Stimulated activated CD8-positive, alpha-beta memory T cell treated with anti-CD3 and anti-CD28 coated beads, Interleukin-12 subunit alpha, Interleukin-12 subunit beta, amount 100 ng/mL, for 24 hours (primary cell): Measurements from ENCODE around the gene FBXL16.

Experiments
- DNase-seq: peaks from one replicate; pipeline ENCODE4 v3.0.0-alpha.2; 2020; ENCODE audit errors: extremely low read depth

The FBXL16 gene

DNA sequence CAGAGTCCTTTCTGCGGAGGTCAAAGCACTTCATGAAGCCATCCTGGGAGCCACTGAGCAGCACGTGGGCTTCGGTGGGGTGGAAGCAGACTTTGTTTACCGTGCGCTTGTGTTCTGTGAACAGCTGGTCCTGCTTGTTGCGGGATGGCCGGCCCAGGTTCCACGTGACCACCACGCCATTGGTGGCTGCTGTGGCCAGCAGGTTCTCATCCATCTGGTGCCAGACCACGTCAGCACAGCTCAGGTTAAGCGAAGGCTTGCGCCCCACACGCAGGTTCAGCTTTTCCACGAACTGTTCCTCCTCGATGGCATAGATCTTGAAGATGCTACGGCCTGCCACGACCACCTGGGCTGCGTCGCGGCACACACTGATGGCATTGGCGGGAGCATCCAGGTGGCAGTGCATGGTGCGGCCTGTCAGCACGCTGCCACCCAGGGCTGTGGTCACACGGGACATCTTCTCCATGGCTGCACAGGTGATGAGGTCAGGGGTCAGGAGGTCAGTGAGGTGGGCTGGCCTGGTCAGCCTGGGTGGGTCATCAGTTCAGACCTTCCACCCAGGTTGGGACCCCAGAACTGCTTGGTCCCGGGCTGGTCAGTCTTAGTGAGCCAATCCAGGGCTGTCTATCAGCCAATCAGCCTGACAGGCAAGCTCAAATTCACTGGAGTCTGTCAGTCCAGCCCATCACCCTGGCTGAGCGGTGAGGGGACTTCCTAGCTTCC, 16.3 kb downstream of the FBXL16 start:
- DNase-seq, result no peak

GRCh38 chr16:687499-687898, 18.1 kb downstream of the FBXL16 start:
- DNase-seq, result no peak

DNA sequence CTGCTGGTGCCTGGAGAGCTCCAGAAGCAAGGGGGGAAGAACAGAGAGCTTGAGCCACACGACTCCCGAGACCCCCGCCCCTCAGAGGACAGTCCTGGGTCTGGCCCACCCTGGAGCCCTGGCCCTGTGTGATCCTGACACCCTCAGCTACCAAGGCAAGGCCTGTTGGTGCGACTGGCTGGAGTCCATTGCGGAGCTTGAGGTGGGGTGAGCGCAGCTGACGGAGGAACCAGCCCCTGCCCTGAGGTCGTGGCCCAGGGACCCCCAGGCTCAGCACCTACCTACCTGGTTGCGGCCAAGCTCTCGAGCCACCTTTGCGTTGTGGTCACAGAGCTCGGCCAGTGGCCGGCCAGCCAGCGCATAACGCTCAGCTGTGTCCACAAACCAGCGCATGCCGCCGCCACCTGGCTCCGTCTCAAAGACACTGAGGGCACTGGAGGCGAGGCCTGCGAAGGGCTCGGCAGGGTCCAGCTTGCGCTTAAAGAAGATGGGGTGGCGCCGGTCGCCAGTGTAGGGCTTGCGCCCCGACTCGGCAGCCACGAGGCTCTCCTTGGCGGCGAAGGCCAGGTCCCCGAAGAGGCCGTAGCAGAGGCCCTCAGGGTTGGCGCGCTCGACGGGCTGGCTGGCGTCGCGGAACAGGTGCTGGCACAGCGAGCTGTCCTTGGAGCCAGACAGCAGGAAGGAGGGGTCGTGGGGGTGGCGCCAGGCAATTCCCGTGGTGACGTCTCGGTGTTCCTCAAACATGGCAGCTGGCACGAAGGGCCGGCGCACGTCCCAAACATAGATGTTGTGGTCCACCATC, 18.9 kb downstream of the FBXL16 start:
- no peak for DNase-seq

DNA sequence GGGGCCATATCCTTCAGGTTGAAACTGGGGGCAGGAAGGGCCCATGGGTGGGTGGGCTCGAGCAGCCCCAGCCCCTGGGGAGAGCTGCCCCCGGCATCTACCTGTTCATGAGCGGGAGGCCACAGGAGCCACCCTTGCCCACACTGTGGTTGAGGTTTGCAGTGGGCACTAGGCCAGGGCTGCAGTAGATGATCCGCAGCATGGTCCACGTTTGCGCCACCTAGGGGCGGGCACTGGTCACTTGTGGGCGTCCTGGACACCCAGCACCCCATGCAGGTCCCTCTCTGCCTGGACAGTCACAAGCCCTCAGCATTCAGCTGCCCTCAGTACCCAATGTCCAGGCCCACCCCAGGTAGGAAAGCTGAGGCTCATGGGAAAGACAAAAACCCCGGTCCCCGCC, 19.6 kb downstream of the FBXL16 start:
- no peak for DNase-seq

GRCh38 chr16:684961-685696, 20.5 kb downstream of the FBXL16 start:
- no peak for DNase-seq

DNA sequence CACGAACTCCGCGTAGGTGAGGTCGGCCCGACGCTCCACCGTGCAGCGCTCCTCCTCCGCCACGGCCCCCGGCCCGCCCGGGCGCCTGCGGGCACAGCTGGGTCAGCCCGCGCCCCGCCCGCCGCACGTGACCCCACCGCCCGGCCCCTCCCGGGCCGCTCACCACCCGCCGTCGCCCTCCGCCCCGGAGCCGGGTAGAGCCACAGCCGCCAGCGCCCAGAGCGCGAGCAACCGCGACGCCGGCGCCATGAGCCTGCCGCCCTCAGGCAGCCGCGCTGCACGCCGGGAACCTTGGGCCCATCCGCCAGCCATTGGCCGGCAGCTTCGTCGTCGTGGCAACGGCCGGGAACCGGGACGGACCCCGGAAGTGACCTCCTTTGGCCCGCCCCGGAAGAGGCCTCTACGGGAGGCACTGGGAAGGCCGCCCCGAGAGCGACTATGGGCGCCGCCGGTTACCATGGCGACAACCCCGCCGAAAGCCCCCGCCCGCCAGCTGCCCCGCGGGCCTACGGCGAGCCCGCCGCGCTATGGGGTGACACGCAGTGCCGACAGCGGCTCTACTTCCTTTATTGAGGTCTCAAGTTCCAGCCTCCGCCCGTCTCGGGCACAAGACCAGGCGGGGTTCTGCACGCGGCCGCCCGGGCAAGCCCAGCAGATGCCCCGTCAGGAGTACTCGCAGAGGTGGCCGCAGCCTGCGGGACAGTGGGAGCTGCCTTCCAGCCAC, 21.4 kb downstream of the FBXL16 start, which contains the start of gene JMJD8:
TSS of gene JMJD8 (minus strand) at position 264 of the 724 bp plus-strand sequence. CDS start at position 249, 15 bp downstream.
- DNase-seq, result peak; percentile 97

GRCh38 chr16:683396-684070, 22.1 kb downstream of the FBXL16 start:
- DNase-seq, result no peak

- no peak for DNase-seq
Observed at GRCh38 chr16:682493-683395, 22.9 kb downstream of the FBXL16 start.

DNA sequence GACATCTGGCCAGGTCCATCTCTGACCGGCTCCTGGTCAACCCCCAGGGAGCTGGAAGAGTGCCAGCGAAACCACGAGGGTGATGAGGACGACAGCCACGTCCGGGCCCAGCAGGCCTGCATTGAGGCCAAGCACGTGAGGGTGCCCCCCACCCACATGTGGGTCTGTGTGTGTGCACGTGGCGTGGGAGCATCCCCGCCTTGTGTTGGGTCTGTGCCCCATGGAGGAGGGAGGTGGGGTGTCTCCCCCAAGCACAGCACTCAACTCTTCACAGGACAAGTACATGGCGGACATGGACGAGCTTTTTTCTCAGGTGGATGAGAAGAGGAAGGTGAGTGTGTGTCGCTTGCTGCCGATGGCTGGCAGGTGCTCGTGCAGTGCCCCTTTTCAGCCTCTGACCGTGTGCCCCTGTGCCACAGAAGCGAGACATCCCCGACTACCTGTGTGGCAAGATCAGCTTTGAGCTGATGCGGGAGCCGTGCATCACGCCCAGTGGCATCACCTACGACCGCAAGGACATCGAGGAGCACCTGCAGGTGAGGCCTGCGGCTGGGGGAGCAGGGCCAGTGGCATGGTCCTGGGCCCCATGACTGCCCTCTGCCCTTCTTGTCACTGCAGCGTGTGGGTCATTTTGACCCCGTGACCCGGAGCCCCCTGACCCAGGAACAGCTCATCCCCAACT, 23.7 kb downstream of the FBXL16 start:
- DNase-seq, result no peak

- DNase-seq, result no peak
Observed at GRCh38 chr16:680967-681745, 24.4 kb downstream of the FBXL16 start.

GRCh38 chr16:680625-680945, 25.0 kb downstream of the FBXL16 start:
- DNase-seq, result no peak

DNA sequence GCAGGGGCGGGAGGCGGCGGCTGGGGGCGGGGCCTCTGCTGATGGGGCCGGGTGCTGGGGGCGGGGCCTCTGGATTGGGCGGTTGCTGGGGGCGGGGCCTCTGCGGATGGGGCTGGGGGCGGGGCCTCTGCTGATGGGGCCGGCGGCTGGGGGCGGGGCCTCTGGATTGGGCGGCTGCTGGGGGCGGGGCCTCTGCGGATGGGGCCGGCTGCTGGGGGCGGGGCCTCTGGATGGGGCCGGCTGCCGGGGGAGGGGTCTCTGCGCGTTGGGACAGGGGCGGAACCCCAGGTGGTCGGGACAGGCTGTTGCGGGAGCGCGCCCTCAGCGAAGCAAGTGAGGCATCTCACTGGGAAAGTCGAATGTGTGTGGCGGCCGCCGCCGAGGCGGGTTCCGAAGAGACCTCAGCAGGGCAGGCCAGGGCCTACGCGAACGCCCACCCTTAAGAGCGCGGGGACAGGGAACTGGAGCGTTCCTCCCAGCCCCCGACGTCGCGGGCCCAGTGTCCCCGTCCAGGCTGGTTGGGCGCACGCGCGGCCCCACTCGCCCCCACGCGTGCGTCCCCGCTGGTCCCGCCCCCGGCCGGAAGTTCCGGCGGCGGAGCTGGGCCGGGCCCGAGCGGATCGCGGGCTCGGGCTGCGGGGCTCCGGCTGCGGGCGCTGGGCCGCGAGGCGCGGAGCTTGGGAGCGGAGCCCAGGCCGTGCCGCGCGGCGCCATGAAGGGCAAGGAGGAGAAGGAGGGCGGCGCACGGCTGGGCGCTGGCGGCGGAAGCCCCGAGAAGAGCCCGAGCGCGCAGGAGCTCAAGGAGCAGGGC, 25.6 kb downstream of the FBXL16 start, which contains the start of gene STUB1:
TSS of gene STUB1 (plus strand) at position 597 of the 811 bp plus-strand sequence. CDS start at position 713, 116 bp downstream.
- peak; percentile 83 for DNase-seq

GRCh38 chr16:678858-679813, 26.5 kb downstream of the FBXL16 start:
- DNase-seq, result no peak

- no peak for DNase-seq
Observed at GRCh38 chr16:678209-678857, 27.3 kb downstream of the FBXL16 start.

GRCh38 chr16:677316-678190, 28.0 kb downstream of the FBXL16 start:
- DNase-seq, result no peak
